ENCODE data around the gene PATJ. TPM values are rescaled to one million over a fixed set of nuclear protein-coding genes. Genes with fewer than 3 reads are reported as not detected.
"Not testable (repeated sequence)": the region's sequence is repeated elsewhere in the genome, so short reads cannot be mapped to it uniquely, and the experiment has no call there.

The PATJ gene
- total RNA-seq, 4 donors from 2014 or later, result 119 to 299 (median 149) TPM

- DNase-seq, result no peak
- Histone ChIP-seq H3K36me3 (peaks cover 0 to 15% (median 6%) of the 10 kb centered on the region in 4 donors), H3K4me1 (no peaks in the 10 kb centered on the region), H3K9me3 (no peaks in the 10 kb centered on the region), H3K27me3 (no peaks in the 10 kb centered on the region), H3K4me3 (no peak overlapping the region), H3K27ac (no peak overlapping the region)
- in situ Hi-C loops (cut with MboI; ENCODE audit: low pct_ligation_motif_present in 1 of 4, low pct_unique_long_range_greater_than_20kb in 1 of 4, low sequenced_read_pairs in 3 of 4) (no loop called here), intact Hi-C loops (cut with DNase I; ENCODE audit: low total_unique reads) (no loop called here)
- WGBS, 2 donors (ENCODE audit: low coverage in 1 of 2), result 99 to 100% methylated on average over 8 to 9 of the region's 9 CpGs
- TF ChIP-seq POLR2AphosphoS5 (IDR thresholded peaks at IDR 0.05) (no peak), CTCF (IDR thresholded peaks at IDR 0.05) (no peak), POLR2A (IDR thresholded peaks at IDR 0.05) (no peak), EP300 (IDR thresholded peaks at IDR 0.05; ENCODE audit: low read depth) (no peak)
These were observed 77.1 kb downstream of the PATJ start for GRCh38 chr1:61819421-61819820.

DNA sequence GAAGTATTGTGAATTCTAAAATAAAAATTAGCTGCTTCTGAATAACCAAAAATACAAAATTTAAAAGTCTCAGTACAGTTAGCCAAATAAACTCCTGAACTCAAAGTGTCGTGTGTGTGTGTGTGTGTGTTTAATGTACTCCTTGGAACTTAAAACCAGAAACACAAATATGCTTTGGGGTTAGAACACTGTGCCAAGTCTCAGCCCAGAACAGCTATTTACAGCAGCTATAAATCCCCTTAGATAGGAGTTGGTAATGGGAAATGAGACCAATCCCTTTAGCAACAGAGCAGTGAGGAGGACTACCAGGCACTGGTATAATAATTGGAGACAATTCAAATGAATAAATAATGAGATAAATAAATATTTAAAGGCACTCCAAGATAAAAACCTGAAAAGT, 83.1 kb downstream of the PATJ start:
- no peaks in the 10 kb centered on the region for H3K4me1 ChIP-seq
- DNase-seq, result no peak
- TF ChIP-seq CTCF (IDR thresholded peaks at IDR 0.05), result no peak
- no peak for TF ChIP-seq POLR2AphosphoS5 (IDR thresholded peaks at IDR 0.05)
- TF ChIP-seq EP300 (IDR thresholded peaks at IDR 0.05; ENCODE audit: low read depth), result no peak
- no peak for TF ChIP-seq POLR2A (IDR thresholded peaks at IDR 0.05)
- no peak overlapping the region for H3K27ac ChIP-seq
- intact Hi-C loops (cut with DNase I; ENCODE audit: low total_unique reads) (no loop called here), in situ Hi-C loops (cut with MboI; ENCODE audit: low pct_ligation_motif_present in 1 of 4, low pct_unique_long_range_greater_than_20kb in 1 of 4, low sequenced_read_pairs in 3 of 4) (loop anchor here in 1 of 4 donors (25.0 kb wide), 1 partner anchor 788 kb away; no protein-coding TSS in a partner anchor)
- H3K9me3 ChIP-seq, result no peaks in the 10 kb centered on the region
- peaks cover 0 to 35% (median 16%) of the 10 kb centered on the region in 4 donors for H3K36me3 ChIP-seq
- no peaks in the 10 kb centered on the region for H3K27me3 ChIP-seq
- no peak overlapping the region for H3K4me3 ChIP-seq
- 20% methylated on average over 1 of the region's 1 CpG for WGBS, 2 donors (ENCODE audit: low coverage in 1 of 2)

GRCh38 chr1:61828805-61829204, 86.5 kb downstream of the PATJ start:
- no peak for DNase-seq
- WGBS, 2 donors (ENCODE audit: low coverage in 1 of 2), result 85 to 91% methylated on average over 3 of the region's 3 CpGs
- H3K4me3 ChIP-seq, result no peak overlapping the region
- H3K9me3 ChIP-seq, result no peaks in the 10 kb centered on the region
- no peaks in the 10 kb centered on the region for H3K27me3 ChIP-seq
- TF ChIP-seq POLR2A (IDR thresholded peaks at IDR 0.05) (no peak), CTCF (IDR thresholded peaks at IDR 0.05) (no peak), POLR2AphosphoS5 (IDR thresholded peaks at IDR 0.05) (no peak), EP300 (IDR thresholded peaks at IDR 0.05; ENCODE audit: low read depth) (no peak)
- H3K27ac ChIP-seq, result no peak overlapping the region
- intact Hi-C loops (cut with DNase I; ENCODE audit: low total_unique reads) (no loop called here), in situ Hi-C loops (cut with MboI; ENCODE audit: low pct_ligation_motif_present in 1 of 4, low pct_unique_long_range_greater_than_20kb in 1 of 4, low sequenced_read_pairs in 3 of 4) (loop anchor here in 1 of 4 donors (25.0 kb wide), 1 partner anchor 792 kb away; no protein-coding TSS in a partner anchor)
- H3K4me1 ChIP-seq, result no peaks in the 10 kb centered on the region
- peaks cover 0 to 39% (median 9%) of the 10 kb centered on the region in 4 donors for H3K36me3 ChIP-seq

DNA sequence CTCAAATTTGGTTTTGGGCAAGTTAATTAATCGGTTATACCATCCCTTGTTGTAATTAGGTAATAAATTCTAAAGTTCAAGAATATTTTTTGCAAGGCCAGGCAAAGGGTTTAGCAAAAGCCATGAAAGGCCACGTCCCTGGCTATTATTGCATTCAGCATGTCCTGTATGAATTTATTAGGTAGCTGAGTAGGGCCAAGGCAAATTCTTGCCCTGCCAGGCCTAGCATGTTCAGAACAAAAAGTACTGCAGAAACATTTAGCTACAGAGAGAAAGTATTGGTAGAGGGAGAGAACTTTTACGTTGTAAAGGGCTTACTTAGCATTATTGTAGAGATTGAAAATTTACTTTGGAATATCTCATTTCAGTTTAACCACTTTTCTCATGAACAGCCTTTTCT, 94.4 kb downstream of the PATJ start:
- no peak for DNase-seq
- WGBS, 2 donors (ENCODE audit: low coverage in 1 of 2), result 50 to 80% methylated on average over 3 of the region's 3 CpGs
- peaks cover 0 to 3% (median 0%) of the 10 kb centered on the region in 4 donors for H3K4me1 ChIP-seq
- H3K27ac ChIP-seq, result peak overlapping the region; percentile 1 to 68 (median 38)
- peaks cover 0 to 16% (median 0%) of the 10 kb centered on the region in 4 donors for H3K36me3 ChIP-seq
- H3K4me3 ChIP-seq, result no peak overlapping the region
- H3K9me3 ChIP-seq, result no peaks in the 10 kb centered on the region
- H3K27me3 ChIP-seq, result no peaks in the 10 kb centered on the region
- in situ Hi-C loops (cut with MboI; ENCODE audit: low pct_ligation_motif_present in 1 of 4, low pct_unique_long_range_greater_than_20kb in 1 of 4, low sequenced_read_pairs in 3 of 4), result loop anchor here in 1 of 4 donors (25.0 kb wide), 1 partner anchor 799 kb away; no protein-coding TSS in a partner anchor
- TF ChIP-seq POLR2AphosphoS5 (IDR thresholded peaks at IDR 0.05), result peak in 1 of 3 donors; percentile 52
- TF ChIP-seq EP300 (IDR thresholded peaks at IDR 0.05; ENCODE audit: low read depth), result peak; percentile 44
- no peak for TF ChIP-seq POLR2A (IDR thresholded peaks at IDR 0.05)
- no peak for TF ChIP-seq CTCF (IDR thresholded peaks at IDR 0.05)
- intact Hi-C loops (cut with DNase I; ENCODE audit: low total_unique reads), result no loop called here

DNA sequence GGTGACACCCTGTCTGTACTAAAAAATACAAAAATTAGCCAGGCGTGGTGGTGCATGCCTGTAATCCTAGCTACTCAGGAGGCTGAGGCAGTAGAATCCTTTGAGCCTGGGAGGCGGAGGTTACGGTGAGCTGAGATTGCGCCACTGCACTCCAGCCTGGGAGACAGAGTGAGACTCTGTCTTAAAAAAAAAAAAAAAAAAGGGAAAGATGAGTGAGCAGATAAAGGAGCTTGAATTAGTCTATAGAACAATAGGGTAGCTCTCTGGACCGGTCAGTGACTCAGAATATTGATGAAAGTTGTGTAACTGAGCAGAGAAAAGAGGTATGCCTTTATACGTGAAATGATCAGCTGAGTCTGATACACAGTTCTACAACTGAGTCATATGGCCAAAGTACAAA, 95.3 kb downstream of the PATJ start:
- H3K4me3 ChIP-seq; DNase-seq; intact Hi-C loops (cut with DNase I; ENCODE audit: low total_unique reads); H3K9me3 ChIP-seq; H3K4me1 ChIP-seq; H3K27me3 ChIP-seq: not testable (repeated sequence)
- Histone ChIP-seq H3K27ac (peak overlapping the region; percentile 1 to 68 (median 38)), H3K36me3 (peaks cover 0 to 16% (median 0%) of the 10 kb centered on the region in 4 donors)
- WGBS, 2 donors (ENCODE audit: low coverage in 1 of 2), result 94 to 95% methylated on average over 6 of the region's 6 CpGs
- in situ Hi-C loops (cut with MboI; ENCODE audit: low pct_ligation_motif_present in 1 of 4, low pct_unique_long_range_greater_than_20kb in 1 of 4, low sequenced_read_pairs in 3 of 4), result loop anchor here in 1 of 4 donors (25.0 kb wide), 1 partner anchor 800 kb away; no protein-coding TSS in a partner anchor
